ENCODE data around the gene UNC5C. TPM values are rescaled to one million over a fixed set of nuclear protein-coding genes. Genes with fewer than 3 reads are reported as not detected.

Gene UNC5C
- total and polyA plus RNA-seq, 2 donors (not counting 1 experiment from before 2014, with no cell fraction given) = 2.0 to 11.6 TPM

DNA sequence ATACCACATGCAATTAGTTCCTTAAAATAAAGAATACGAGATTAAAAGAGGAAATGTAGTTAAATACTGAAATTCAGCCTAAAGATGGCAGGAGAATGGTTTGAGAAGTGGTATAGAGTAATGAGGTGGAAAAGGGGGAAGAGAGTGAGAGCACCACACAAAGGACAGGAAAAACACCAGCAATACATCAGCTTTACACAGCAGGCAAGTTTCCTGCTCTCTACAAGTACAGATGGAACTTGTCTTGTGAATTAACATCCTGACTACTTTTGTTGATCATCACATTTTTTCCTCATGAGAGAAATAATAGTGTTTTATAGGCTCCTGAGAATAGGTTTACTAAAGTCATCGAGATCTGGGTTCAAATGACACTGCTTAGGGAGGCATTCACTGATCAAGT, 2.9 kb upstream of the UNC5C start:
- peaks cover 14% of the 10 kb centered on the region for H3K79me2 ChIP-seq (ENCODE audit: control insufficient read depth, insufficient read depth, low read length)
- H3K36me3 ChIP-seq (ENCODE audit: control insufficient read depth, insufficient read depth, low read length) = no peaks in the 10 kb centered on the region
- no peaks in the 10 kb centered on the region for H3K4me1 ChIP-seq (ENCODE audit: control insufficient read depth, extremely low read depth, insufficient read depth, low read length)
- no peak overlapping the region for H2AFZ ChIP-seq (ENCODE audit: low read length)
- no peak for DNase-seq (ENCODE audit: low read depth in 2 of 2)
- no peaks in the 10 kb centered on the region for H4K20me1 ChIP-seq (ENCODE audit: control insufficient read depth, extremely low read depth, insufficient read depth, low read length)
- no peak for TF ChIP-seq EZH2 (IDR thresholded peaks at IDR 0.05; ENCODE audit: low read length, missing control alignments)
- TF ChIP-seq, protein P1, sequence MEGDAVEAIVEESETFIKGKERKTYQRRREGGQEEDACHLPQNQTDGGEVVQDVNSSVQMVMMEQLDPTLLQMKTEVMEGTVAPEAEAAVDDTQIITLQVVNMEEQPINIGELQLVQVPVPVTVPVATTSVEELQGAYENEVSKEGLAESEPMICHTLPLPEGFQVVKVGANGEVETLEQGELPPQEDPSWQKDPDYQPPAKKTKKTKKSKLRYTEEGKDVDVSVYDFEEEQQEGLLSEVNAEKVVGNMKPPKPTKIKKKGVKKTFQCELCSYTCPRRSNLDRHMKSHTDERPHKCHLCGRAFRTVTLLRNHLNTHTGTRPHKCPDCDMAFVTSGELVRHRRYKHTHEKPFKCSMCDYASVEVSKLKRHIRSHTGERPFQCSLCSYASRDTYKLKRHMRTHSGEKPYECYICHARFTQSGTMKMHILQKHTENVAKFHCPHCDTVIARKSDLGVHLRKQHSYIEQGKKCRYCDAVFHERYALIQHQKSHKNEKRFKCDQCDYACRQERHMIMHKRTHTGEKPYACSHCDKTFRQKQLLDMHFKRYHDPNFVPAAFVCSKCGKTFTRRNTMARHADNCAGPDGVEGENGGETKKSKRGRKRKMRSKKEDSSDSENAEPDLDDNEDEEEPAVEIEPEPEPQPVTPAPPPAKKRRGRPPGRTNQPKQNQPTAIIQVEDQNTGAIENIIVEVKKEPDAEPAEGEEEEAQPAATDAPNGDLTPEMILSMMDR (conservative IDR thresholded peaks at IDR 0.05 in 1 of 2, IDR thresholded peaks at IDR 0.05 in 1 of 2; ENCODE audit: low read depth in 1 of 2, low read length in 2 of 2) = no peak
- no peak overlapping the region for H3K27ac ChIP-seq (ENCODE audit: insufficient read depth, low read length)
- H3K9me3 ChIP-seq (ENCODE audit: control insufficient read depth, insufficient read depth, low read depth, low read length) = no peaks in the 10 kb centered on the region
- no peak overlapping the region for H3K4me3 ChIP-seq (replicated peaks in 1 of 4; ENCODE audit: control extremely low read depth in 1 of 4, insufficient read depth in 1 of 4, low read depth in 3 of 4, low read length in 4 of 4)
- no peak overlapping the region for H3K4me2 ChIP-seq (ENCODE audit: extremely low read depth, insufficient read depth, low read length)
- peaks cover 4% of the 10 kb centered on the region for H3K27me3 ChIP-seq (ENCODE audit: control insufficient read depth, insufficient read depth, low read length)
- H3K9ac ChIP-seq (ENCODE audit: insufficient read depth, low read length) = no peak overlapping the region

DNA sequence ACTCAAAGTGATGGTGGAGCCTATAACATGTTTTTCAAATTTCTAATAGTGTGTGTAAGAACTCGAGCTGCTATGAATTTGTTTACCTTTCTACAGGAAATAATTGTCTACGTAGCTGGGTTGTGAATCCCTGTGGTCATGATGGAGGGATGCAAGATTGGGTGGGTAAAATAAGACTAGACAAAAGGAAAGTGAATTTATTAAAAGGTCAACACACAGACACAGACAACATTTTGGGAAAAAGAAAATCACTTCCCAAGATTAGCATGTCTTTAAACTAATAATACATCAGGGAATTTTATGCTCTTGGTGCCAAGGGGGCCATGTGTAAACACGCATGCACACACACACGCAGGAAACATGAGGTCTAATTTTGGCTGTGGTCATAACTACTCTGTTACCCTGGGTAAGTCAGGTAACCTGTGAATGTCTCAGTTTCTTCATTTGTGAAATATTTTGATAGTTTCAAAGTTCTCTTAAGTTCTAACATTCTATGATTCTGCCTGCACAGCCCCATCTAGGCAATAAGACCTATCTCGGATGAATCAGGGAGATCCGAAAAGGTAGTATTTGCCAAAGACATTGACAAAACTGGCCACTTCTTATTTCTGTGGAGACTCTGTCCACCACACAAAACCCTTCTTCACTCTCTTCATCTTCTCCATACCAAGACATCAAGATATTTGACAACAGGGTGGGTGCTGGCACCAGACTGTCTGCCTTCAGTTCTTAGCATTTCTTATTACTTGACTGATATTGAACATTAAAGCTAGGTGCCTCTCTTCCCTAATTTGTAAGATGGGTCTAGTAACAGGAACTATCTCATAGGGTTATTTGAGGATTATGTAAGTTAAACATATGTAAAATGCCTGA, 1.6 kb upstream of the UNC5C start:
- H3K9ac ChIP-seq (ENCODE audit: insufficient read depth, low read length) = no peak overlapping the region
- TF ChIP-seq, protein P1 (conservative IDR thresholded peaks at IDR 0.05 in 1 of 2, IDR thresholded peaks at IDR 0.05 in 1 of 2; ENCODE audit: low read depth in 1 of 2, low read length in 2 of 2) = no peak

DNA sequence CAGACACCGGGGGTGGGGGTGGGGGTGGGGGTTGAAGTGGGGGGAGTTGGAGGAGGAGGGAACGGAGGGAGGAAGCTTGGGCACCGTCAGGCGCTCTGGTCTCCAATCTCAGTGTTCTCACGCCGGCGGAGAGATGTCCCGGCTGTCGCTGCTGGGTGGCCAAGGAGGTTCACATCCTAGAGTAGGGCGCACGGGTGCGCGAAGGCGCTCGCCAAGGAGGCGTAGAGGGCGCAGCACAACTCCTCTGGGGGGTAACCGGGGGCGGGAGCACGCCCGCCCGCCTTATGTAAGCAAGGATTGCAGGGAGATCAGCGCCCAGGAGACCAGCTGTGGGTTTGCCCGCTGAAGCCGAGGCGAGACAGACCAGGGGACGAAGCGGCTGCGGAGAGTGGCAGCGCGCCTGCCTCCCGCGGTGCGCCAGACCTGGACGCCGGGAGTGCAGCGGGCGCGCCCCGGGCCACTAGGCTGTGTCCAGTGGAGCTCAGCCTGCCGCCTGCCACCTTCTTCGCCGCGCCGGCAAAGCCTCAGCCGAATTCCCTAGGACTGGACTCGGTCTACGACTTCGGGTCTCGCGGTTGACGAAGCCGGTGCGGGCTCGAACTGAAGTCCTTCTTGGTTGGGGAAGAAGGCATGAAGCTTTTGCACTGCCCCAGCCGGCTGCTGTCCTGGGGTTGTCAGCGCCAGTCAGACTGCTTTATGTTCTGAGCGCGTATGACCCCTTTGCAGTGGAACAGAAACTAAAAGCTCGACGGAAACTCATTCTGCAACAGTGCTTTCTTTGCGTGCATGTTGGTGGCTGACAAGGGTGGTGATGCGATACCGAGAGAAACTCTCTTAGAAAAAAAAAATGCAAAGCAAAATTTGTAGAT, 707 bp upstream of the UNC5C start:
- H3K4me1 ChIP-seq (ENCODE audit: control insufficient read depth, extremely low read depth, insufficient read depth, low read length) = peaks cover 2% of the 10 kb centered on the region
- H3K36me3 ChIP-seq (ENCODE audit: control insufficient read depth, insufficient read depth, low read length) = no peaks in the 10 kb centered on the region
- peak overlapping the region; percentile 76 for H3K4me2 ChIP-seq (ENCODE audit: extremely low read depth, insufficient read depth, low read length)
- peaks cover 26% of the 10 kb centered on the region for H3K79me2 ChIP-seq (ENCODE audit: control insufficient read depth, insufficient read depth, low read length)
- H3K27ac ChIP-seq (ENCODE audit: insufficient read depth, low read length) = peak overlapping the region; percentile 63
- H3K4me3 ChIP-seq (replicated peaks in 1 of 4; ENCODE audit: control extremely low read depth in 1 of 4, insufficient read depth in 1 of 4, low read depth in 3 of 4, low read length in 4 of 4) = peak overlapping the region; percentile 65 to 84 (median 68)
- H3K27me3 ChIP-seq (ENCODE audit: control insufficient read depth, insufficient read depth, low read length) = peaks cover 4% of the 10 kb centered on the region
- peak; percentile 62 to 68 for DNase-seq (ENCODE audit: low read depth in 2 of 2)
- H2AFZ ChIP-seq (ENCODE audit: low read length) = peak overlapping the region; percentile 68
- H3K9me3 ChIP-seq (ENCODE audit: control insufficient read depth, insufficient read depth, low read depth, low read length) = no peaks in the 10 kb centered on the region
- no peaks in the 10 kb centered on the region for H4K20me1 ChIP-seq (ENCODE audit: control insufficient read depth, extremely low read depth, insufficient read depth, low read length)
- H3K9ac ChIP-seq (ENCODE audit: insufficient read depth, low read length) = peak overlapping the region; percentile 67
- TF ChIP-seq EZH2 (IDR thresholded peaks at IDR 0.05; ENCODE audit: low read length, missing control alignments) = no peak
- TF ChIP-seq, protein P1 (conservative IDR thresholded peaks at IDR 0.05 in 1 of 2, IDR thresholded peaks at IDR 0.05 in 1 of 2; ENCODE audit: low read depth in 1 of 2, low read length in 2 of 2) = no peak

More for the DNA sequence above, 1.6 kb upstream of the UNC5C start:
- Histone ChIP-seq H3K4me1 (ENCODE audit: control insufficient read depth, extremely low read depth, insufficient read depth, low read length) (no peaks in the 10 kb centered on the region), H3K27ac (ENCODE audit: insufficient read depth, low read length) (peak overlapping the region; percentile 63), H2AFZ (ENCODE audit: low read length) (peak overlapping the region; percentile 68), H3K36me3 (ENCODE audit: control insufficient read depth, insufficient read depth, low read length) (no peaks in the 10 kb centered on the region), H3K79me2 (ENCODE audit: control insufficient read depth, insufficient read depth, low read length) (peaks cover 22% of the 10 kb centered on the region), H4K20me1 (ENCODE audit: control insufficient read depth, extremely low read depth, insufficient read depth, low read length) (no peaks in the 10 kb centered on the region), H3K27me3 (ENCODE audit: control insufficient read depth, insufficient read depth, low read length) (peaks cover 4% of the 10 kb centered on the region), H3K4me3 (replicated peaks in 1 of 4; ENCODE audit: control extremely low read depth in 1 of 4, insufficient read depth in 1 of 4, low read depth in 3 of 4, low read length in 4 of 4) (peak overlapping the region; percentile 65 to 84 (median 68)), H3K9me3 (ENCODE audit: control insufficient read depth, insufficient read depth, low read depth, low read length) (no peaks in the 10 kb centered on the region), H3K4me2 (ENCODE audit: extremely low read depth, insufficient read depth, low read length) (peak overlapping the region; percentile 76)
- DNase-seq (ENCODE audit: low read depth in 2 of 2) = no peak

All from fibroblast of lung (primary cell).